Fibroblast of skin of back (primary cell): ENCODE results near the gene TUBGCP3. TPM values are rescaled to one million over a fixed set of nuclear protein-coding genes. Genes with fewer than 3 reads are reported as not detected.
A peak's percentile ranks its signal among the peaks of the same experiment; 100 is the strongest.
"Not testable (repeated sequence)": the region's sequence is repeated elsewhere in the genome, so short reads cannot be mapped to it uniquely, and the experiment has no call there.

Source experiments
- DNase-seq: peaks from one replicate; pipeline ENCODE4 v3.0.0-alpha.2; 2013
- polyA plus RNA-seq, 2 experiments: library from polyadenylated mRNA; unstranded; fragments of 120-200 nt; gene quantifications; one replicate each; pipeline ENCODE4 v1.2.1, GENCODE V29; 2013; ENCODE audit not compliant: insufficient read length in 2 of 2

TUBGCP3 gene, protein sequence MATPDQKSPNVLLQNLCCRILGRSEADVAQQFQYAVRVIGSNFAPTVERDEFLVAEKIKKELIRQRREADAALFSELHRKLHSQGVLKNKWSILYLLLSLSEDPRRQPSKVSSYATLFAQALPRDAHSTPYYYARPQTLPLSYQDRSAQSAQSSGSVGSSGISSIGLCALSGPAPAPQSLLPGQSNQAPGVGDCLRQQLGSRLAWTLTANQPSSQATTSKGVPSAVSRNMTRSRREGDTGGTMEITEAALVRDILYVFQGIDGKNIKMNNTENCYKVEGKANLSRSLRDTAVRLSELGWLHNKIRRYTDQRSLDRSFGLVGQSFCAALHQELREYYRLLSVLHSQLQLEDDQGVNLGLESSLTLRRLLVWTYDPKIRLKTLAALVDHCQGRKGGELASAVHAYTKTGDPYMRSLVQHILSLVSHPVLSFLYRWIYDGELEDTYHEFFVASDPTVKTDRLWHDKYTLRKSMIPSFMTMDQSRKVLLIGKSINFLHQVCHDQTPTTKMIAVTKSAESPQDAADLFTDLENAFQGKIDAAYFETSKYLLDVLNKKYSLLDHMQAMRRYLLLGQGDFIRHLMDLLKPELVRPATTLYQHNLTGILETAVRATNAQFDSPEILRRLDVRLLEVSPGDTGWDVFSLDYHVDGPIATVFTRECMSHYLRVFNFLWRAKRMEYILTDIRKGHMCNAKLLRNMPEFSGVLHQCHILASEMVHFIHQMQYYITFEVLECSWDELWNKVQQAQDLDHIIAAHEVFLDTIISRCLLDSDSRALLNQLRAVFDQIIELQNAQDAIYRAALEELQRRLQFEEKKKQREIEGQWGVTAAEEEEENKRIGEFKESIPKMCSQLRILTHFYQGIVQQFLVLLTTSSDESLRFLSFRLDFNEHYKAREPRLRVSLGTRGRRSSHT
- polyA plus RNA-seq (2013, experiment 1 of 2; ENCODE audit: insufficient read length), result 21.5 TPM
- polyA plus RNA-seq (2013, experiment 2 of 2; ENCODE audit: insufficient read length), result 13.4 TPM

- DNase-seq, result peak; percentile 85
Observed at GRCh38 chr13:112587764-112588489, at the start of gene TUBGCP3. Gene TUBGCP3, minus strand, starts transcription at chr13:112588153. Its CDS starts 173 bp downstream, at chr13:112587980.

- no peak for DNase-seq
Observed at GRCh38 chr13:112637017-112637801, 49.3 kb upstream of the TUBGCP3 start.

DNA sequence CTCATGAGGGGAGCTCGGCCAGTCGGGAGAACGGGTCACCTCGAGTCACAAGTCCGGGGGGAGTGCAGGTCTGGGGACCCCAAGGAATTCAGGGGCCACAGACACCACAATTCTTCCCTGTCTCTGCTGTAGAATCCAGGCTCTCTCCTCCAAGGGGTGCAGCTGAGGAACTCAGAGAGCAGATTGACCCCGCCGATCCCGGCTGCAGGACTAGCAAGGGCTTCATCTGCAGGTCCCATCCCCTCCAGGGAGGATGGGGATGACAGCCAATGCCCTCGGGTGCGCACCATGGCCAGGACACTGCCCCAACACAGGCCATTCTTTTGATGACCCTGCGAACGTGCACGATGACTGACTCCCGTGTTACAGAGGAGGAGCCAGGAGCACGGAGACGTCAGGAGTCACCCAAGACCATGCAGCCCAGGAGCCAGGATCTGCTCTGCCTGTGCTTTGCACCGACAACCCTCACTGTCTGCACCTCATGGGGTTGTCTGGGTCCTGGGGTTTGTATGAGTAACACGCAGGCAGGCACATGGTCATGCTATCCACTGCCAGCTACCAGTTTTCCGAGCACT is 48.5 kb upstream of the TUBGCP3 start:
- no peak for DNase-seq

GRCh38 chr13:112635323-112635722 is 47.4 kb upstream of the TUBGCP3 start:
- no peak for DNase-seq

GRCh38 chr13:112634102-112634501 is 46.1 kb upstream of the TUBGCP3 start:
- DNase-seq, result no peak

DNA sequence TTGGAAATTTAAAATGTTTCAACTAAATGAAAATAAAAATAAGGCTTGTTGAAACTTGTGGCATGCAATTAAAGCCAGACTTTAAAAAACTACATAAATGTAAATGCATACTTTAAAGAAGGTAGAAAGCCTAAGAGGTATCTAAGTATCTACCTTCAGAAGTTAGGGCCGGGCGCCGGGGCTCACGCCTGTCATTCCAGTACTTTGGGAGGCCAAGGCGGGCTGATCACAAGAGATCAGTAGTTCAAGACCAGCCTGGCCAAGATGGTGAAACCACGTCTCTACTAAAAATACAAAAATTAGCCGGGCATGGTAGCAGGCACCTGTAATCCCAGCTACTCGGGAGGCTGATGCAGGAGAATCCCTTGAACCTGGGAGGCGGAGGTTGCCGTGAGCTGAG is 42.3 kb upstream of the TUBGCP3 start:
- DNase-seq, result not testable (repeated sequence)

DNA sequence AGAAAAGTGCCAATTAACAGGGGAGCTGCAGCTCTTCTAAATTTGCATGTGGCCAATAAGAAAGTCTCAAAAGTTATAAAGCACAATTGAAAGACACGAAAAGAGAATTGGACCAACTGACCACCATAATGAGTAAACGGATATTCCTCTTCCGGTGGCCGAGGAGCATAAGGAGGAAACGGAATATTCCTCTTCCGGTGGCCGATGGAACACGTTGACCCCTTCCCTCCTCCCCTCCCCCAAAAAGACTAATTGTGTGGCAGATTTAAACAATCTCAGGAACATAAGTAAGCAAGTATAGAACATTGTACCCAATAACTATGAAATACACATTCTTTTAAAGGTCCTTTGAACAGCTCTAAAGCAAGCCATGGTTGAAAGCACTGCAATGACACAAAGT is 41.2 kb upstream of the TUBGCP3 start:
- DNase-seq, result no peak

- not testable (repeated sequence) for DNase-seq
Observed at GRCh38 chr13:112627613-112628012, 39.7 kb upstream of the TUBGCP3 start.

GRCh38 chr13:112627161-112627560 is 39.2 kb upstream of the TUBGCP3 start:
- DNase-seq, result no peak

DNA sequence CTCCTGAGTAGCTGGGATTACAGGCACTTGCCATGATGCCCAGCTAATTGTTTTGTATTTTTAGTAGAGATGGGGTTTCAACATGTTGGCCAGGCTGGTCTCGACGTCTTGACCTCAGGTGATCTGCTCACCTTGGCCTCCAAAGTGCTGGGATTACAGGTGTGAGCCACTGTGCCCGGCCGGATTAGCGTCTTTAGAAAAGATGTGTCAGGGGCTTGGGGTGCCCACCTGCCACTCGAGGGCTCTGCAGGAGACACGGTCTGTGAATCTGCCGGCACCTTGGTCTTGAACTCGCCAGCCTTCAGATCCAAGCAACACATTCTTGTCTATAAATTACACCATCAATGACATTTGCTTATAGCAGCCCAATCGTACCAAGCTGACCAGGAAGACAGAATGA is 38.8 kb upstream of the TUBGCP3 start:
- DNase-seq, result no peak

DNA sequence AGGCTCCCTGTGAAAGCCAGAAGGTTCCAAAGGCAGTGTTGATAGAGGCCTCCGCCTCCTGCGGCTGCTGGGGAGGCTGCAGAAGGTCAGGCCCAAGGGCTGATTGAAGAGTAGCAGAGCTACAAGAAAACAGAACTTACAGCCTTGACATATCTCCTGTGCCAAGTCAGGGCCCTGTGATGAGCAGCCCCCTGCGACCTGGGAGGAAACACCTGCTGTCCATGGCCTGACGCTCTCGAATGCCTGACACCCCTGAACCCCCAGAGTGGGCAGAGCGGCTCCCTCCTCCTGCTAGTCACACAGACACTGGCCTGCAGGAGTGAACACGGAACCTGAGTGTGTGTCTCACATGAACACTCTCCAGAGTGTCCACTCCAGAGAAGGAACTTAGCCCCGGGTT is 38.2 kb upstream of the TUBGCP3 start:
- DNase-seq, result no peak

DNA sequence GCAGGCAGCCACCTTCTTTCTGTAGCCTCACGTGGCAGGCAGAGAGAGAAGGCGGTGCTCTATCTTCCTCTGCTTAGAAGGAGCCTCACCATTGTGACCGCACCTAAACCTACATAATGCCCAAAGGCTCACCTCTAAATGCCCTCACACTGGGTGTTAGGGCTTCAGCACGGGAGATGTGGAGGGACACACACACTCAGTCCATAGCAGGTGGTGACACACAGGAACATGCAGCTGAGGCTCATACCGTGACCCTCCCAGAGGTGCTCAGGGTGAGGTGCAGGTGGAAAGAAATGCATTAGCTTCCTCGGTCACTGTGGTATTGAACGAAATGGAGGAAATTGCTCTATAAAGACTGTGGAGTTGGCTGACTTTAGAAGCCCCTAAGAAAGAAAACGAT is 37.7 kb upstream of the TUBGCP3 start:
- no peak for DNase-seq

GRCh38 chr13:112624602-112625430 is 36.9 kb upstream of the TUBGCP3 start:
- no peak for DNase-seq

- DNase-seq, result no peak
Observed at GRCh38 chr13:112624040-112624439, 36.1 kb upstream of the TUBGCP3 start.

- no peak for DNase-seq
Observed at GRCh38 chr13:112623051-112623711, 35.2 kb upstream of the TUBGCP3 start.

DNA sequence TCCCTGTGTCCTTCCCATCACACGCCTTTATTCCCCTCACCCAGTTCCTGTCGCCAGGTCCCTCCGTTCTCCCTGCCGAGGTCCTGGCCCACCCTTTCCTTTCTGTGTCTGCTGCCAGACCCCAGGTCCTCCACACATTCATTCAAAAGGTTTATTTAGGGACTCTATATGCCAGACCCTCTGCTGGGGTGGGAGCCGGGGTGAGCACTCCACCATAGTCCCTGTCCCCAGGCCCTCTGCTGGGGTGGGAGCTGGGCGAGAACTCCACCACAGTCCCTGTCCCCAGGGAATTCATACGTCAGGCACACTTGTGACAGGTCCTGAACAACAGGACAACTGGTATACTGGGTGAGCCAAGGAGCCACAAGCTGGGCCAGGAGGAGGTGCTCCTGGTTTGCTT is 34.4 kb upstream of the TUBGCP3 start:
- no peak for DNase-seq

DNA sequence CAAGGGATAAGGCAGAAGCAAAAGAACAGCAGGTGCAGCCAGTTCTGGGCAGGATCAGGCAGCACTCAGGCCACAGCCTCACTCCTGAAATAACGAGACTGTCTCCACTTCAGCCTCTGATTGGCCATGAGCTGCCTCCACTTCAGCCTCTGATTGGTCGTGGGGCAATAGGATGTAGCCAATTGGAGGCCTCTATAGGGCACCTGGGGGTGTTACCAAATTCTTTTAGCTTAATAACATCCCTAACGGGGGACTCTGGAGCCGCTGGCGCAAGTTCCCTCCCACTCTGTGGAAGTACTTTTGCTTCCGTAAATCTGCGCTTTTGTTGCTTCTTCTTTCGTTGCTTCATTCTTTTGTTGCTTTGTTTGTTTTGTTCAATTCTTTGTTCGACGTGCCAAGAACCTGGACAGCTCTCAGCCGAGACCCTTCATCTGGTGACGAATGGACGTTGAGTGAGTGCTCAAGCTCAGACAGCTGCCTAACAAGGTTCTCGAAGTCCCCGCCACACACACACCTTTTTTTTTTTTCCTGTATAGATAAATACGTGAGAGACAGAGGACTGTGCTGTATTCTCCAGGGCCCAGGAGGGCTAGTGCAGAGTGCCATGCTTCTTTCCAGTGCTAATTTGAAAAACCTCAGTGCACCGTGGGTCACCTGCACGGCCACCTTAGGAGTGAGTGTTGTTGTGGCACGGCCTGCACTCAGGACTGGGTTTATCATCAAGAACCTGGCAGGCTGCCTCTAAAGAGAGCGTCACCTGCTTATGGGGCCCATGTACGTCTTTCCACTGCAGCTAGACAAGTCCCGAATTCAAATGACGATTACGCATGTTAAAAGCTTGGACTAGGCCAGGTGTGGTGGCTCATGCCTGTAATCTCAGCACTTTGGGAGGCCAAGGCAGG is 32.0 kb upstream of the TUBGCP3 start:
- peak; percentile 11 for DNase-seq

GRCh38 chr13:112618501-112618900 is 30.5 kb upstream of the TUBGCP3 start:
- DNase-seq, result no peak
